VCaP (cell line): ENCODE data around the gene SHCBP1.
"Not testable (repeated sequence)": the region's sequence is repeated elsewhere in the genome, so short reads cannot be mapped to it uniquely, and the experiment has no call there.

Experiments
- H3K27ac ChIP-seq: fragments of 450-650 bp; 2 replicates; pipeline ENCODE4 v1.5.1; 2017
- TF ChIP-seq, protein P1 (sequence below): fragments of 450-650 bp; conservative IDR thresholded peaks from 2 replicates; pipeline ENCODE4 v1.5.1; 2017; ENCODE audit warnings: mild to moderate bottlenecking, moderate library complexity

Gene SHCBP1

DNA sequence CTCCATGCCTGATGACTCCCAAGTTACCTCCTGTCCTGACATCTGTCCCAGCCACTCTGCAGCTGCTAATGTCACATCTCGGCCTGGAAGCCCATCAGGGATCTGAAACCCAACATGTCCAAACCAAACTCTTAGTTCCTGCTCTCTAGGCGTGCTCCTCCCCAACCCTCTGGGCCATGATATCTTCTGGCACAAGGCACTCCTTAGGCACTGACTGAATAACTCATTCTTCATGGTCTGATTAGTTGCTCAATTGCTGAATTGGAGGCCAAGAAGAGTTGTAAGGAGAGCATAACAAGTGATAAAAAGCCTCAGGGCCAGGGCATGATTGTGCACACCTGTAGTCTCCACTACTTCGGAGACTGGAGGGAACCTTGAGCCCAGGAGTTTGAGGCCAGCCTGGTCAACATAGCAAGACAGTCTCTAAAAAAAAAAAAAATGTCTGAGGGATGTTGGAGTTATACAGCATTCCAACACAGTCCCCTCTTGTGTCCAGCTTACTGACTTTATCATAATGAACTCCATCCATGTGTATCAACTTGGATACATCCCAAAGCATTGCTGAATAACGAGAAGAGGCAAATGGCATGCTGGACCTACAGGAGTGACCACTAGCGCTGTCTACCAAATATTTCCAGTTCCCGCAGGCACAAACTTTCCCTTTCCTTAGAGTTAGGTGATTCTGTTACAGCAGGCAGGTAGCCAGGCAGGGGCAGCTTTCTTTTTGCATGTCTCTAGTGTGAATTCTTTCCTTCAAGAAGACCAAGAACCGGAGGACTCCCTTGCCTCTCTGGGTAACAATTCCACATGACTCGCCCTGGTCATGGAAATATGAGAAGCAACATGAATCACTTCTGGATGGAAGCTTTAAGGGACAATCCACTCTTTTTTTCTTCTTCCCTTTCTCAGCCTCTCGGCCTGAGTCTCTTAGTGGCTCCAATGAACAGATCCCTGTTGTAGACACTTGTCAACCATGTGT, 18.1 kb upstream of the SHCBP1 start:
- TF ChIP-seq, protein P1, sequence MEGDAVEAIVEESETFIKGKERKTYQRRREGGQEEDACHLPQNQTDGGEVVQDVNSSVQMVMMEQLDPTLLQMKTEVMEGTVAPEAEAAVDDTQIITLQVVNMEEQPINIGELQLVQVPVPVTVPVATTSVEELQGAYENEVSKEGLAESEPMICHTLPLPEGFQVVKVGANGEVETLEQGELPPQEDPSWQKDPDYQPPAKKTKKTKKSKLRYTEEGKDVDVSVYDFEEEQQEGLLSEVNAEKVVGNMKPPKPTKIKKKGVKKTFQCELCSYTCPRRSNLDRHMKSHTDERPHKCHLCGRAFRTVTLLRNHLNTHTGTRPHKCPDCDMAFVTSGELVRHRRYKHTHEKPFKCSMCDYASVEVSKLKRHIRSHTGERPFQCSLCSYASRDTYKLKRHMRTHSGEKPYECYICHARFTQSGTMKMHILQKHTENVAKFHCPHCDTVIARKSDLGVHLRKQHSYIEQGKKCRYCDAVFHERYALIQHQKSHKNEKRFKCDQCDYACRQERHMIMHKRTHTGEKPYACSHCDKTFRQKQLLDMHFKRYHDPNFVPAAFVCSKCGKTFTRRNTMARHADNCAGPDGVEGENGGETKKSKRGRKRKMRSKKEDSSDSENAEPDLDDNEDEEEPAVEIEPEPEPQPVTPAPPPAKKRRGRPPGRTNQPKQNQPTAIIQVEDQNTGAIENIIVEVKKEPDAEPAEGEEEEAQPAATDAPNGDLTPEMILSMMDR, result no peak

DNA sequence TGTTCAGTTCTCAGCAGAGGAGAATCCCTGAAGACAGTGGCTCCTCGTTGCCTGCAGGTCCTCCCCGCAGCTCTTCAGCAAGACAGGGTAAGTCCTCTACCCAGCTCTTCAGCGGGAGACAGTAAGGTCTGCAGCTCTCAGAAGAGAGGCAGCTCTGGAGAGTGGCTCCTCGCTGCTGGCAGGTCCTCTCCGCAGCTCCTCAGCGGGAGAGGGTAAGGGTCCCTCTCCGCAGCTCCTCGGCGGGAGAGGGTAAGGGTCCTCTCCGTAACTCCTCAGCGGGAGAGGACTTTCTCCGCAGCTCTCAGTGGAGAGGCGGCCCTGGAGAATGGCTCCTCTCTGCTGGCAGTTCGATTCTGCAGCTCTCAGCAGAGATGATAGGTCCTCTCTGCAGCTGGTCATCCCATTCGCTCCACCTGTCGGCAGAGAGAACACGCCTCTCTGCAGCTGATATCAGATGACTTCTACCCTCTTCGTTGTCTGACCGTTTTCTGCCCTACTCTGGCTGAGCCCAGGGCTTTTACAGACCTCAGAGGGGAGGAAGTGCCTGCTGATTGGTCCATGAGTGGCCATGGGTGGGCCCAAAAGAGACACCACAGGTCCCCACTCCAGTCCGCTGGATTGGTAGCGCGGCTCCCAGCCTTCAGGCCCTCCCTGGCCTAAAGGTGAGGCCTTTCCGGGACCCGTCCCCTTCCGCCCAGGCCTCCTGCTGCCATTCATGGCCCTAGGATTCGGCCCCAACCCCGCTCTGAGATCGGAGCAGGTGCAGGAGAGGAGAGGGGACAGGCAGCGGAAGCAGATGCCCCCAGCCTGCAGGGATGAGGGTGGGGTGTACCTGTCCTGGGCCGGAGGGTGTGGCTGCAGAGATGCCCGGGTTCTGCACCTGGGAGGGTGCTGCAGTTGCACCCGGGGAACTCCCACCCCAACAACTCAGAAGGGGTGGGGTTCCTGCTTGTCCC, 11.9 kb upstream of the SHCBP1 start:
- TF ChIP-seq, protein P1, result no peak
- no peak overlapping the region for H3K27ac ChIP-seq

More for the DNA sequence above, 18.1 kb upstream of the SHCBP1 start:
- H3K27ac ChIP-seq, result no peak overlapping the region

DNA sequence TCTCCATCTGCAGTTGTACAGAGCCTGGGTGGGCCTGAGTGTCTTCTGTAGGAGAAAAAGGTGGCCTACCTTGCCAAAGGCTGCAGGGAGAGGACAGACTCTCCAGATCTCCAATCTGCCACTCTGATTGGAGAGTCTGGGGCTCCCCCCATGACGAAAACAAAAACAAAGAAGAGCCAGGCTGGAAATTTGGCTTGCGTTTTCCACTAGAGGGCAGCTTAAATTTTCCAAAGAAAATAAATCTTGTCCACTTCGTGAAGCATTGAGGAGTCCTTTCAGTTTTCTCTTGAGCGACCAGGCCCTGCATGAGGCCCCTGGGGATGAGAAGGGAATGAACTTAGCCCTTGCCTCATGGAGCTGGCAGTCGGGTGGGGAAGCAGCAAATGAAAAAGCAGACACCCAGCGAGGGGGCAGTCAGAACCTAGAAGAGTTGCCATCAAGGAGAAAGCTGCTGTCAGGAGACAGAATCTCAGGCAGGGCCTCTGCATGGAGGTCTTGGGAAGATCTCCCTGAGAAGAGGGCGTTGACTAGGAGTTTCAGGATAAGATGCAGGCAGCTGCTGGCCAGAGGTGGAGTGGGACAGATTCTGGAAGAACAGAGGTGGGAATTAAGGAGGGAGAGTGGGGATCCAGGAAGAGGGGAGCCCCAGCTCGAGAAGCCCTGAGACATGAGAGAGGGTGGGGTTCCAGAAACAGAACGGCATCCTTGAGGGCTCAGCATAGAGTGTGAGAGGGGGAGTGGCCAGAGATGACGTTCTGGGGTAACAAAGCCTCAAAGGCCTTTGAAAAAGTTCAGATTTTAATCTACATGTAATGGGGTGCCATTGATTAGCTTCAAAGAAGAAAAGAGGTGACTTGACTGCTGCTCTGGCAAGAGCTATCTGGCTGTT, 8.4 kb upstream of the SHCBP1 start:
- no peak overlapping the region for H3K27ac ChIP-seq
- TF ChIP-seq, protein P1, result peak; percentile 56

DNA sequence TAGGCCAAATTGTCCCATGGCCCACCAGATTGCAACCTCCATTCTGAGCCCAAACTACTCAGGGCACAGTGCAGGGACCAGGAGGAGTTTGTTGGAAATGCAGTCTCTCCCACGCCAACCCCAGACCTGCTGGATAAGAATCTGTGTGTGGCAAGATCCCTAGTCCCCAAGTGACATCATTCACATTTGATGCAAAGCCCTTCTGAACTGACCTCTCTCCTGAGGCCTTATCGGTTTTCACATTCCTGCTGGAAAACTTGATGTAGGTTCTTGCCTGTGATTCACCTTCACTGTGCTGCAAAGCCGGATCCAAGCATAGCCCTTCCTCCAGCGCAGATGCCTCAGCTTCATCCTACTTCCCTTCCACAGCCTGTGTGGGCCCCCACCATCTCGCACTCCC, 6.6 kb upstream of the SHCBP1 start:
- no peak overlapping the region for H3K27ac ChIP-seq
- TF ChIP-seq, protein P1, result no peak

DNA sequence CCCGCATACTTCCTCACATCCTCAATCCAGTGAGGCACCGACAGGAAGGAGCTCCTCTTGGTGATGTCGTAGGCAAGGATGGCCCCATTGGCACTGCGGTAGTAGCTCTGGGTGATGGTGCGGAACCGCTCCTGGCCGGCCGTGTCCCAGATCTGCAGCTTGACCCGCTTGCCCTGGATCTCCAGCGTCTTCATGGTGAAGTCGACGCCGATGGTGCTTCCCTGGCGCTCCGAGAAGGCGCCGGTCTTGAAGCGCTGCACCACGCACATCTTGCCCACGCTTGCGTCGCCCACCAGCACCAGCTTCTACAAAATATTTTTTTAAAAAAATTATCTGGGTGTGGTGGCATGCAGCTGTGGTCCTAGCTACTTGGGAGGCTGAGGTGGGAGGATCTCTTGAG, 5.5 kb upstream of the SHCBP1 start:
- H3K27ac ChIP-seq, result not testable (repeated sequence)

DNA sequence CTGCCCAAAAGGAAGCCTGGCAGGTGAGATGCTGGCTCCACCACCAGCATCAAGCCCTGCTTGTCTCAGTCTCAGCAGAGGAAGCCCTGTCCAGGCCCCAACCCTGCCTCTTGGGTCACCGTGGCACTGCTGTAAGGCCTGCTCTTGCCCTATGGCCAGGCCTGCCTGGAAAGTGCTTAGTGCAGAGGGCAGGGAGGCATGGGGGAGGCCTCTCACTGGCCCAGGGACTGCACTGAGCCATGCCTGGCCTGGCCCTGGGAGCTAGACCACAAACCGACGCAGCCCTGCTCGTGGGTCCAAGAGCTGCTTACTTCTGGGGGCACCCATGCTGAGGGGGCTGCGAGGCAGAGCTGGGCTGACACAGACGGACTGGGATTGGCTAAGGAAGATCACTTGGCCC, 3.7 kb upstream of the SHCBP1 start:
- H3K27ac ChIP-seq, result not testable (repeated sequence)

DNA sequence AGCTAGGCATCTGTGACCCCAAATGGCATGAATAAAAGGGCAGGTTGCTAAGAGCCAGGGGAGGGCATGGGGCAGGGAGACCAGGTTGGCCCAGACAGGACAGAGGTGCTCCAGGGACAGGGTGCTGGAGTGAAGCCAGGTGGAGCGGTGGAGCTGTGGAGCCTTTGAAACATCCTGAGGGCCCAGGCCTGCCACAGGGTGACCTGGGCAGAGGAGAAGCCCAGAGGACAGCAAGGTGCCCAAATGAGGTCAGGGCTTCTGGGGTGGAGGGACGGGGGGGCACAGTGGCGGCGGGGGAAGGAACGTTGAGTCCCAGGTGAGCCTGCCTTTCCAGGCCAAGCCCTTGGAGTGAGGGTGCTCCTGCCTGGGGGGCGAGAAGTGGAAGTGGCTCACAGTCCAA, 2.5 kb upstream of the SHCBP1 start:
- H3K27ac ChIP-seq, result not testable (repeated sequence)

DNA sequence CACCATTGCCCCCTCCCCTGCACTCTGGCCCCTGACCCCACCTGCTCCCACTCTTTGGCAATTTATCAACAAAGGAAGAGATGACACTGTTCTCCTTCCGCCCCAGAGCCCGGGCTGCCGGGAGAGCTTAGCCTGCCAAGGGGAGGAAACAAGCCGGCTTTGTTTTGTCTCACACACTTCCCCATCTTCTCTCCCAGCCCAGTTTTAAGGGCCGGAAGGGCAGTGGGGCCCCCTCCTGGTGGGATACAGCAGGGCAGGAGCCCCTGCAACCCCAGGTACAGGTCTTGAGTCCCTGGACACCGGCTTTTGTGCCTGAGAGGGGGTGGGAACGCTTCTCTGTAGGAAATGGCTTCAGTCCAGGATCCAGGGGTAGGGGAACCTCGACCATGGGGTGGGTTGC, 2.1 kb upstream of the SHCBP1 start:
- H3K27ac ChIP-seq, result not testable (repeated sequence)
